Measurements from ENCODE around the gene TRIM69. TPM values are rescaled to one million over a fixed set of nuclear protein-coding genes. Genes with fewer than 3 reads are reported as not detected.

The TRIM69 gene
- total and polyA plus RNA-seq, 4 donors, result 11.2 to 26.4 (median 17.2) TPM

- H3K36me3 ChIP-seq (ENCODE audit: control insufficient read depth in 4 of 4, insufficient read depth in 4 of 4, low read length in 4 of 4), result no peaks in the 10 kb centered on the region
- TF ChIP-seq CTCF (IDR thresholded peaks at IDR 0.05; ENCODE audit: control extremely low read depth, extremely low read depth), result no peak
- no peaks in the 10 kb centered on the region for H3K27me3 ChIP-seq (ENCODE audit: control insufficient read depth in 3 of 3, insufficient read depth in 3 of 3, low read length in 2 of 3)
- WGBS, 2 donors, result 67 to 86% methylated on average over 1 of the region's 1 CpG
- no peaks in the 10 kb centered on the region for H3K9me3 ChIP-seq (ENCODE audit: control insufficient read depth in 4 of 4, insufficient read depth in 3 of 4, low read length in 3 of 4)
- no peak for DNase-seq
- H3K9ac ChIP-seq (ENCODE audit: insufficient read depth in 1 of 2, low read length in 2 of 2), result no peak overlapping the region
- peaks cover 0 to 5% (median 1%) of the 10 kb centered on the region in 5 donors for H3K4me1 ChIP-seq (ENCODE audit: control insufficient read depth in 5 of 5, insufficient read depth in 5 of 5, low read length in 5 of 5)
- no peak overlapping the region for H3K4me3 ChIP-seq
- ATAC-seq (ENCODE audit: insufficient read depth, low FRiP score), result no peak
- H3K27ac ChIP-seq (ENCODE audit: low read depth in 1 of 2, low read length in 1 of 2), result no peak overlapping the region
Measured at GRCh38 chr15:44802336-44802735, 66.0 kb downstream of the TRIM69 start.

- H3K36me3 ChIP-seq (ENCODE audit: control insufficient read depth in 4 of 4, insufficient read depth in 4 of 4, low read length in 4 of 4), result no peaks in the 10 kb centered on the region
- no peak for ATAC-seq (ENCODE audit: insufficient read depth, low FRiP score)
- H3K27ac ChIP-seq (ENCODE audit: low read depth in 1 of 2, low read length in 1 of 2), result no peak overlapping the region
- H3K4me1 ChIP-seq (ENCODE audit: control insufficient read depth in 5 of 5, insufficient read depth in 5 of 5, low read length in 5 of 5), result peaks cover 0 to 5% (median 0%) of the 10 kb centered on the region in 5 donors
- H3K27me3 ChIP-seq (ENCODE audit: control insufficient read depth in 3 of 3, insufficient read depth in 3 of 3, low read length in 2 of 3), result no peaks in the 10 kb centered on the region
- no peak for TF ChIP-seq CTCF (IDR thresholded peaks at IDR 0.05; ENCODE audit: control extremely low read depth, extremely low read depth)
- DNase-seq, result peak in 1 of 3 donors; percentile 9
- WGBS, 2 donors, result 73 to 74% methylated on average over 4 of the region's 4 CpGs
- no peak overlapping the region for H3K4me3 ChIP-seq
- H3K9me3 ChIP-seq (ENCODE audit: control insufficient read depth in 4 of 4, insufficient read depth in 3 of 4, low read length in 3 of 4), result no peaks in the 10 kb centered on the region
- H3K9ac ChIP-seq (ENCODE audit: insufficient read depth in 1 of 2, low read length in 2 of 2), result no peak overlapping the region
Measured at GRCh38 chr15:44804298-44805046, 68.1 kb downstream of the TRIM69 start.

- no peak overlapping the region for H3K4me3 ChIP-seq
- H3K36me3 ChIP-seq (ENCODE audit: control insufficient read depth in 4 of 4, insufficient read depth in 4 of 4, low read length in 4 of 4), result no peaks in the 10 kb centered on the region
- DNase-seq (no peak), ATAC-seq (ENCODE audit: insufficient read depth, low FRiP score) (no peak)
- no peak overlapping the region for H3K27ac ChIP-seq (ENCODE audit: low read depth in 1 of 2, low read length in 1 of 2)
- TF ChIP-seq CTCF (IDR thresholded peaks at IDR 0.05; ENCODE audit: control extremely low read depth, extremely low read depth), result no peak
- peaks cover 0 to 3% (median under 1%) of the 10 kb centered on the region in 3 donors for H3K27me3 ChIP-seq (ENCODE audit: control insufficient read depth in 3 of 3, insufficient read depth in 3 of 3, low read length in 2 of 3)
- WGBS, 2 donors, result 87% methylated on average over 4 of the region's 4 CpGs
- no peaks in the 10 kb centered on the region for H3K9me3 ChIP-seq (ENCODE audit: control insufficient read depth in 4 of 4, insufficient read depth in 3 of 4, low read length in 3 of 4)
- no peak overlapping the region for H3K9ac ChIP-seq (ENCODE audit: insufficient read depth in 1 of 2, low read length in 2 of 2)
- peaks cover 0 to 2% (median 0%) of the 10 kb centered on the region in 5 donors for H3K4me1 ChIP-seq (ENCODE audit: control insufficient read depth in 5 of 5, insufficient read depth in 5 of 5, low read length in 5 of 5)
Measured at GRCh38 chr15:44808557-44808956, 72.2 kb downstream of the TRIM69 start.

All from lung (tissue), 12 donors.